Psoas muscle (tissue), 8 donors: ENCODE measurements around the gene C1orf210. TPM values are rescaled to one million over a fixed set of nuclear protein-coding genes. Genes with fewer than 3 reads are reported as not detected.

Experiments
- ATAC-seq, 4 donors: fragments of 200-7000 bp; cut with Tn5 transposase; one replicate each; pipeline ENCODE4 v1.9.1; 2020; ENCODE audit warnings: moderate library complexity in 3 of 4, mild to moderate bottlenecking in 2 of 4
- DNase-seq, 2 donors: peaks; one replicate each; pipeline ENCODE4 v3.0.0-alpha.2; 2020
- H3K27ac ChIP-seq: fragments of 200-600 bp; one replicate; pipeline ENCODE4 v1.8.0; 2022
- H3K27me3 ChIP-seq, 3 donors: fragments of 200-600 bp in 1 of 3; one replicate each; pipeline versions ENCODE4 v1.6.1 to v1.8.0; 2013 to 2022; ENCODE audit warnings: low read length in 2 of 3, mild to moderate bottlenecking in 2 of 3, moderate library complexity in 1 of 3; ENCODE audit not compliant: insufficient read depth in 3 of 3
- H3K36me3 ChIP-seq, 2 donors: fragments of 200-600 bp in 1 of 2; one replicate each; pipeline versions ENCODE4 v1.6.1 to v1.8.0; 2013 to 2022; ENCODE audit warnings: low read depth in 1 of 2, mild to moderate bottlenecking in 1 of 2, moderate library complexity in 1 of 2; ENCODE audit not compliant: insufficient read depth in 1 of 2
- H3K4me1 ChIP-seq: fragments of 200-600 bp; one replicate; pipeline ENCODE4 v1.8.0; 2022
- H3K4me3 ChIP-seq: fragments of 200-600 bp; one replicate; pipeline ENCODE4 v1.8.0; 2022; ENCODE audit warnings: mild to moderate bottlenecking
- H3K9me3 ChIP-seq: fragments of 200-600 bp; one replicate; pipeline ENCODE4 v1.8.0; 2022
- WGBS, 3 donors: extraction: QIAGEN DNeasy Blood & Tissue Kit; methylation state at CpG; one replicate each; pipeline versions ENCODE4 v1.1.6 to v1.1.7; 2013; 5-methylcytosine and 5-hydroxymethylcytosine counted together
- intact Hi-C, 2 donors: fragments of 100-400 bp; cut with DNase I; formaldehyde crosslinking; loops; one replicate each; pipeline versions ENCODE4 v1.11.0 to v1.14.2; 2022
- polyA plus RNA-seq, 3 donors: library from polyadenylated mRNA; stranded (reverse); fragments of 200-250 nt; gene quantifications; one replicate each; pipeline ENCODE4 v1.2.3, GENCODE V29; 2013
- total RNA-seq, 4 donors: library from RNA; stranded (reverse); fragmentation: NEBNext Ultra II Directional in 2 of 4; extraction: Animal tissue kit (Norgen Biotek cat#: 25700) in 2 of 4; gene quantifications; one replicate each; pipeline versions ENCODE4 v1.2.1 to v1.2.4, GENCODE V29; 2021 to 2023
- TF ChIP-seq, protein P1 (sequence below): fragments of 200-600 bp; IDR thresholded peaks from one replicate; pipeline ENCODE4 v1.8.0; 2022; ENCODE audit warnings: antibody characterized with exemption
- donor health status: healthy with polysubstance abuse.
- donor health status: DM: no; HTN: no; CAD: no; lungs with moderate emphysema.
- donor health status: Bipolar disorder and iron deficiency.
- donor health status: healthy.
- donor health status: DM: yes; HTN: yes; CAD: no.
- donor health status: DM: no; HTN: no; CAD: no.
- donor health status: DM: no; HTN: no; CAD: no.
- donor health status: DM: yes; HTN: yes; CAD: no.

Gene C1orf210
- total and polyA plus RNA-seq, 7 donors = 0.12 TPM; not detected in 6

GRCh38 chr1:43280692-43281091 is 4.7 kb downstream of the C1orf210 start:
- TF ChIP-seq, protein P1, sequence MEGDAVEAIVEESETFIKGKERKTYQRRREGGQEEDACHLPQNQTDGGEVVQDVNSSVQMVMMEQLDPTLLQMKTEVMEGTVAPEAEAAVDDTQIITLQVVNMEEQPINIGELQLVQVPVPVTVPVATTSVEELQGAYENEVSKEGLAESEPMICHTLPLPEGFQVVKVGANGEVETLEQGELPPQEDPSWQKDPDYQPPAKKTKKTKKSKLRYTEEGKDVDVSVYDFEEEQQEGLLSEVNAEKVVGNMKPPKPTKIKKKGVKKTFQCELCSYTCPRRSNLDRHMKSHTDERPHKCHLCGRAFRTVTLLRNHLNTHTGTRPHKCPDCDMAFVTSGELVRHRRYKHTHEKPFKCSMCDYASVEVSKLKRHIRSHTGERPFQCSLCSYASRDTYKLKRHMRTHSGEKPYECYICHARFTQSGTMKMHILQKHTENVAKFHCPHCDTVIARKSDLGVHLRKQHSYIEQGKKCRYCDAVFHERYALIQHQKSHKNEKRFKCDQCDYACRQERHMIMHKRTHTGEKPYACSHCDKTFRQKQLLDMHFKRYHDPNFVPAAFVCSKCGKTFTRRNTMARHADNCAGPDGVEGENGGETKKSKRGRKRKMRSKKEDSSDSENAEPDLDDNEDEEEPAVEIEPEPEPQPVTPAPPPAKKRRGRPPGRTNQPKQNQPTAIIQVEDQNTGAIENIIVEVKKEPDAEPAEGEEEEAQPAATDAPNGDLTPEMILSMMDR = no peak
- WGBS, 3 donors = 10 to 28% (median 18%) methylated on average over 2 of the region's 2 CpGs
- intact Hi-C loops = no loop called here
- DNase-seq = no peak
- ATAC-seq = no peak
- H3K27me3 ChIP-seq = peaks cover 0 to 6% (median 0%) of the 10 kb centered on the region in 3 donors
- no peaks in the 10 kb centered on the region for H3K9me3 ChIP-seq
- H3K4me1 ChIP-seq = no peaks in the 10 kb centered on the region
- no peaks in the 10 kb centered on the region for H3K36me3 ChIP-seq
- H3K4me3 ChIP-seq = no peak overlapping the region
- H3K27ac ChIP-seq = no peak overlapping the region

- 81 to 89% (median 86%) methylated on average over 5 to 6 of the region's 6 CpGs for WGBS, 3 donors
- ATAC-seq = no peak
Measured at GRCh38 chr1:43279666-43280065, 5.7 kb downstream of the C1orf210 start.

GRCh38 chr1:43279161-43279560 is 6.2 kb downstream of the C1orf210 start:
- Histone ChIP-seq H3K4me3 (no peak overlapping the region), H3K27ac (no peak overlapping the region), H3K27me3 (peaks cover 0 to 6% (median 0%) of the 10 kb centered on the region in 3 donors), H3K36me3 (no peaks in the 10 kb centered on the region), H3K4me1 (no peaks in the 10 kb centered on the region), H3K9me3 (no peaks in the 10 kb centered on the region)
- no peak for DNase-seq
- no peak for ATAC-seq
- TF ChIP-seq, protein P1 = no peak
- intact Hi-C loops = no loop called here
- WGBS, 3 donors = 89 to 93% (median 92%) methylated on average over 5 of the region's 5 CpGs

More at GRCh38 chr1:43279666-43280065, 5.7 kb downstream of the C1orf210 start:
- intact Hi-C loops = no loop called here
- TF ChIP-seq, protein P1 = no peak
- Histone ChIP-seq H3K4me1 (no peaks in the 10 kb centered on the region), H3K27me3 (peaks cover 0 to 6% (median 0%) of the 10 kb centered on the region in 3 donors), H3K27ac (no peak overlapping the region), H3K36me3 (no peaks in the 10 kb centered on the region), H3K9me3 (no peaks in the 10 kb centered on the region), H3K4me3 (no peak overlapping the region)
- DNase-seq = no peak

GRCh38 chr1:43277116-43277876 is 8.1 kb downstream of the C1orf210 start:
- peaks cover 0 to 11% (median 2%) of the 10 kb centered on the region in 3 donors for H3K27me3 ChIP-seq
- intact Hi-C loops = no loop called here
- DNase-seq (no peak), ATAC-seq (no peak)
- H3K4me3 ChIP-seq = no peak overlapping the region
- WGBS, 3 donors = 78 to 85% (median 79%) methylated on average over 7 of the region's 7 CpGs
- no peaks in the 10 kb centered on the region for H3K36me3 ChIP-seq
- no peaks in the 10 kb centered on the region for H3K9me3 ChIP-seq
- no peak overlapping the region for H3K27ac ChIP-seq
- TF ChIP-seq, protein P1 = no peak
- H3K4me1 ChIP-seq = no peaks in the 10 kb centered on the region
